SK-N-SH treated with all-trans-retinoic acid at 6 μM for 48 hours (cell line): ENCODE results near the gene TRUB1.

ENCODE experiments used
- BACH2 ChIP-seq: fragments of 250-450 bp; sonication (Bioruptor Pico); IDR thresholded peaks from 2 replicates; pipeline ENCODE4 v1.9.0; 2021; ENCODE audit warnings: mild to moderate bottlenecking, borderline replicate concordance
- TSHZ2 ChIP-seq: fragments of 250-450 bp; sonication (Bioruptor Pico); IDR thresholded peaks from 2 replicates; pipeline ENCODE4 v1.5.0; 2020; ENCODE audit warnings: mild to moderate bottlenecking, moderate library complexity
- ZFP3 ChIP-seq: fragments of 250-450 bp; sonication (Bioruptor Pico); IDR thresholded peaks from 2 replicates; pipeline ENCODE4 v1.5.0; 2020; ENCODE audit warnings: mild to moderate bottlenecking, moderate library complexity

- no peak for TF ChIP-seq TSHZ2 (CRISPR knock-in tag)
- no peak for TF ChIP-seq ZFP3
- no peak for TF ChIP-seq BACH2 (CRISPR knock-in tag)
These were observed 44.7 kb upstream of the TRUB1 start for GRCh38 chr10:114893251-114893650.
